ENCODE data around the gene UGDH.

- TF ChIP-seq CTCF (IDR thresholded peaks at IDR 0.05; ENCODE audit: insufficient read depth, low read length, poor library complexity, severe bottlenecking) (no peak), EZH2phosphoT487 (conservative IDR thresholded peaks at IDR 0.05; ENCODE audit: low read length) (no peak)
These were observed 76.6 kb downstream of the UGDH start for GRCh38 chr4:39450618-39451017.

Measured in SU-DHL-6 (cell line).